ENCODE measurements around the gene WDR74.

DNA sequence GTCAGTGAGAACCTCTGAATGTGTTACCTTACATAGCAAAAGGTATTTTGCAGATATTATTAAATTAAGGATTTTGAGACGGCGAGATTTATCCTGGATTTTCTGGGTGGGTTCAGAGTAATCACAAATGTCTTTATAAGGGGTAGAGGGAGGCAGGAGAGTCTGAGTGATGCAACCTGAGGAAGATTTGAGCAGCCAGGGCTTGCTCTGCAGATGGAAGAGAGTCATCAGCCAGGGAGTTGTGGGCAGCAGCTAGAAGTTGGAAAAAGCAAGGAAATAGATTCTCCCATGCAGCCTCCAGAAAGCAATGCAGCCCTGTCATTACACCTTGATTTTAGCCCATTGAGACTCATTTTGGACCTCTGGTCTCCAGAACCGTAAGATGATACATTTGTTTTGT, 4.1 kb upstream of the WDR74 start:
- TF ChIP-seq, protein P1, sequence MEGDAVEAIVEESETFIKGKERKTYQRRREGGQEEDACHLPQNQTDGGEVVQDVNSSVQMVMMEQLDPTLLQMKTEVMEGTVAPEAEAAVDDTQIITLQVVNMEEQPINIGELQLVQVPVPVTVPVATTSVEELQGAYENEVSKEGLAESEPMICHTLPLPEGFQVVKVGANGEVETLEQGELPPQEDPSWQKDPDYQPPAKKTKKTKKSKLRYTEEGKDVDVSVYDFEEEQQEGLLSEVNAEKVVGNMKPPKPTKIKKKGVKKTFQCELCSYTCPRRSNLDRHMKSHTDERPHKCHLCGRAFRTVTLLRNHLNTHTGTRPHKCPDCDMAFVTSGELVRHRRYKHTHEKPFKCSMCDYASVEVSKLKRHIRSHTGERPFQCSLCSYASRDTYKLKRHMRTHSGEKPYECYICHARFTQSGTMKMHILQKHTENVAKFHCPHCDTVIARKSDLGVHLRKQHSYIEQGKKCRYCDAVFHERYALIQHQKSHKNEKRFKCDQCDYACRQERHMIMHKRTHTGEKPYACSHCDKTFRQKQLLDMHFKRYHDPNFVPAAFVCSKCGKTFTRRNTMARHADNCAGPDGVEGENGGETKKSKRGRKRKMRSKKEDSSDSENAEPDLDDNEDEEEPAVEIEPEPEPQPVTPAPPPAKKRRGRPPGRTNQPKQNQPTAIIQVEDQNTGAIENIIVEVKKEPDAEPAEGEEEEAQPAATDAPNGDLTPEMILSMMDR (IDR thresholded peaks at IDR 0.05; ENCODE audit: insufficient read depth, low read length): no peak
- TF ChIP-seq SPI1 (IDR thresholded peaks at IDR 0.05; ENCODE audit: borderline replicate concordance, low read depth): no peak
- no peak for TF ChIP-seq POLR2AphosphoS5 (IDR thresholded peaks at IDR 0.05; ENCODE audit: low read depth)
- TF ChIP-seq, protein P2, sequence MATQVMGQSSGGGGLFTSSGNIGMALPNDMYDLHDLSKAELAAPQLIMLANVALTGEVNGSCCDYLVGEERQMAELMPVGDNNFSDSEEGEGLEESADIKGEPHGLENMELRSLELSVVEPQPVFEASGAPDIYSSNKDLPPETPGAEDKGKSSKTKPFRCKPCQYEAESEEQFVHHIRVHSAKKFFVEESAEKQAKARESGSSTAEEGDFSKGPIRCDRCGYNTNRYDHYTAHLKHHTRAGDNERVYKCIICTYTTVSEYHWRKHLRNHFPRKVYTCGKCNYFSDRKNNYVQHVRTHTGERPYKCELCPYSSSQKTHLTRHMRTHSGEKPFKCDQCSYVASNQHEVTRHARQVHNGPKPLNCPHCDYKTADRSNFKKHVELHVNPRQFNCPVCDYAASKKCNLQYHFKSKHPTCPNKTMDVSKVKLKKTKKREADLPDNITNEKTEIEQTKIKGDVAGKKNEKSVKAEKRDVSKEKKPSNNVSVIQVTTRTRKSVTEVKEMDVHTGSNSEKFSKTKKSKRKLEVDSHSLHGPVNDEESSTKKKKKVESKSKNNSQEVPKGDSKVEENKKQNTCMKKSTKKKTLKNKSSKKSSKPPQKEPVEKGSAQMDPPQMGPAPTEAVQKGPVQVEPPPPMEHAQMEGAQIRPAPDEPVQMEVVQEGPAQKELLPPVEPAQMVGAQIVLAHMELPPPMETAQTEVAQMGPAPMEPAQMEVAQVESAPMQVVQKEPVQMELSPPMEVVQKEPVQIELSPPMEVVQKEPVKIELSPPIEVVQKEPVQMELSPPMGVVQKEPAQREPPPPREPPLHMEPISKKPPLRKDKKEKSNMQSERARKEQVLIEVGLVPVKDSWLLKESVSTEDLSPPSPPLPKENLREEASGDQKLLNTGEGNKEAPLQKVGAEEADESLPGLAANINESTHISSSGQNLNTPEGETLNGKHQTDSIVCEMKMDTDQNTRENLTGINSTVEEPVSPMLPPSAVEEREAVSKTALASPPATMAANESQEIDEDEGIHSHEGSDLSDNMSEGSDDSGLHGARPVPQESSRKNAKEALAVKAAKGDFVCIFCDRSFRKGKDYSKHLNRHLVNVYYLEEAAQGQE (IDR thresholded peaks at IDR 0.05; ENCODE audit: insufficient replicate concordance, low read depth): no peak
- TF ChIP-seq GABPA (IDR thresholded peaks at IDR 0.05; ENCODE audit: low read depth): no peak
